Nephron (organoid): ENCODE data around the gene ZMIZ1.

Source experiments
- H3K27ac Mint-ChIP-seq, 3 experiments: 2 replicates each; pipeline ENCODE4 v1.8.0; 2020; ENCODE audit warnings: mixed read lengths in 3 of 3, mild to moderate bottlenecking in 2 of 3, moderate library complexity in 1 of 3
- H3K27me3 Mint-ChIP-seq: 2 replicates; pipeline ENCODE4 v1.8.0; 2021; ENCODE audit warnings: low read depth, mild to moderate bottlenecking, moderate library complexity, mixed read lengths
- H3K36me3 Mint-ChIP-seq: 2 replicates; pipeline ENCODE4 v1.8.0; 2020; ENCODE audit warnings: low read depth, mixed read lengths
- H3K4me1 Mint-ChIP-seq: 2 replicates; pipeline ENCODE4 v1.8.0; 2020; ENCODE audit warnings: mixed read lengths
- H3K4me3 Mint-ChIP-seq, 3 experiments: 2 replicates each; pipeline ENCODE4 v1.8.0; 2020; ENCODE audit warnings: mild to moderate bottlenecking in 3 of 3, mixed read lengths in 3 of 3, moderate library complexity in 2 of 3
- H3K9me3 Mint-ChIP-seq: 2 replicates; pipeline ENCODE4 v1.8.0; 2020; ENCODE audit warnings: mixed read lengths
- TF ChIP-seq, protein P1 (sequence below), 3 experiments: fragments of 200-600 bp; sonication (generic); IDR thresholded peaks; one replicate each; pipeline ENCODE4 v1.5.0; 2021; ENCODE audit warnings: antibody characterized with exemption in 3 of 3; ENCODE audit not compliant: unreplicated experiment in 3 of 3

ZMIZ1 gene

GRCh38 chr10:79025199-79025832, 43.5 kb upstream of the ZMIZ1 start:
- H3K27me3 Mint-ChIP-seq, result peaks cover 12% of the 10 kb centered on the region
- no peak overlapping the region for H3K4me3 Mint-ChIP-seq
- no peaks in the 10 kb centered on the region for H3K9me3 Mint-ChIP-seq
- H3K36me3 Mint-ChIP-seq, result no peaks in the 10 kb centered on the region
- peaks cover 23% of the 10 kb centered on the region for H3K4me1 Mint-ChIP-seq
- TF ChIP-seq, protein P1, sequence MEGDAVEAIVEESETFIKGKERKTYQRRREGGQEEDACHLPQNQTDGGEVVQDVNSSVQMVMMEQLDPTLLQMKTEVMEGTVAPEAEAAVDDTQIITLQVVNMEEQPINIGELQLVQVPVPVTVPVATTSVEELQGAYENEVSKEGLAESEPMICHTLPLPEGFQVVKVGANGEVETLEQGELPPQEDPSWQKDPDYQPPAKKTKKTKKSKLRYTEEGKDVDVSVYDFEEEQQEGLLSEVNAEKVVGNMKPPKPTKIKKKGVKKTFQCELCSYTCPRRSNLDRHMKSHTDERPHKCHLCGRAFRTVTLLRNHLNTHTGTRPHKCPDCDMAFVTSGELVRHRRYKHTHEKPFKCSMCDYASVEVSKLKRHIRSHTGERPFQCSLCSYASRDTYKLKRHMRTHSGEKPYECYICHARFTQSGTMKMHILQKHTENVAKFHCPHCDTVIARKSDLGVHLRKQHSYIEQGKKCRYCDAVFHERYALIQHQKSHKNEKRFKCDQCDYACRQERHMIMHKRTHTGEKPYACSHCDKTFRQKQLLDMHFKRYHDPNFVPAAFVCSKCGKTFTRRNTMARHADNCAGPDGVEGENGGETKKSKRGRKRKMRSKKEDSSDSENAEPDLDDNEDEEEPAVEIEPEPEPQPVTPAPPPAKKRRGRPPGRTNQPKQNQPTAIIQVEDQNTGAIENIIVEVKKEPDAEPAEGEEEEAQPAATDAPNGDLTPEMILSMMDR (IDR thresholded peaks at IDR 0.05; ENCODE audit: unreplicated experiment in 3 of 3), result no peak
- peak overlapping the region in 2 of 3 experiments; percentile 15 to 19 for H3K27ac Mint-ChIP-seq

GRCh38 chr10:79026341-79026761, 42.4 kb upstream of the ZMIZ1 start:
- no peak overlapping the region for H3K27ac Mint-ChIP-seq
- no peaks in the 10 kb centered on the region for H3K9me3 Mint-ChIP-seq

GRCh38 chr10:79026806-79027146, 42.0 kb upstream of the ZMIZ1 start:
- peak overlapping the region in 1 of 3 experiments; percentile 28 for H3K27ac Mint-ChIP-seq
- TF ChIP-seq, protein P1 (IDR thresholded peaks at IDR 0.05; ENCODE audit: unreplicated experiment in 3 of 3), result no peak
- H3K27me3 Mint-ChIP-seq, result peaks cover 12% of the 10 kb centered on the region

More at GRCh38 chr10:79026341-79026761, 42.4 kb upstream of the ZMIZ1 start:
- peaks cover 23% of the 10 kb centered on the region for H3K4me1 Mint-ChIP-seq
- H3K27me3 Mint-ChIP-seq, result peaks cover 12% of the 10 kb centered on the region
- H3K4me3 Mint-ChIP-seq, result no peak overlapping the region
- H3K36me3 Mint-ChIP-seq, result no peaks in the 10 kb centered on the region
- TF ChIP-seq, protein P1 (IDR thresholded peaks at IDR 0.05; ENCODE audit: unreplicated experiment in 3 of 3), result no peak

DNA sequence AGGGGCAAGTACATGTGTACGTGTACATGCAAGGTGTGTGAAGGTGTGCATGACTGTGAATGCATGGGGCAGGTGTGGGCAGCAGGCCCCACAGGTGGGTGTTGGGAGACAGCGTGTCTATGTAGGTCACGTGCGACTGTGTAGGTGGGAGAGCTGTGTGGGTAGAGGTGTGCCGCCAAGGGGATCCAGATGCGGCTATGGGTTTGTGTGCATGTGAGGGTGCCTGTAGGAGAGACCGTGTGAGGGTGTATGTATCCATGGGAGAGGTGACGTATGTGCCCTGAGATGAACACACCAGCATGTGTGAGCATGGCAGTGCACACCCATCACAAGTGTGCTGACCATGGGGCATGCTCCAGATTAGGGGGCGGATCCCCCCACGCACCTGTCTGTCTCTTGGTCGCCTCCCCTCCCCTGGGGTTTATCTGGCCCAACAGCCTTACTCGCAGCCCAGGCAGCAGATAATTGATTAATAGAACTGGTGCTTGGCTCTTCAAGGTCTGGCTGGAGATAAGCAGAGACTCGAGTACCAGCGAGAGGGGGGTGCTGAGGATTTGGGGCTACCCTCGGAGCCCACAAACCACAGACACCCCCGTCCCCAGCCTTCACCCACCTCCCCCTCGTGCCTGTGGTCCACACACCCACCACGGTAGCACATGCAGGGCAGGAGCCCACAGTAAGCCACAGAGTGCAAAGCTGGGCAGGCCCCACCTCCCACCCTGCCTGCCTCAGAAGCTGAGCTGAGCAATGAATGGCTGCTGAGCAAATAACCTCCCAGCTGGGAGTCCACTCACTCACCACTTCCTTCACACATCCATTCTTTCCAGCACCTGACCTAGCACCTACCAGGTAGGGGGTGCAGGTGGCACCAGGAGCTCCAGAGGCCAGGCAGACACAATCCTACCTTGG, 41.4 kb upstream of the ZMIZ1 start:
- Mint-ChIP-seq H3K27ac (peak overlapping the region in 2 of 3 experiments; percentile 26 to 28), H3K4me3 (no peak overlapping the region), H3K27me3 (peaks cover 12% of the 10 kb centered on the region), H3K36me3 (no peaks in the 10 kb centered on the region), H3K9me3 (no peaks in the 10 kb centered on the region), H3K4me1 (peaks cover 23% of the 10 kb centered on the region)
- TF ChIP-seq, protein P1 (IDR thresholded peaks at IDR 0.05; ENCODE audit: unreplicated experiment in 3 of 3), result no peak

More at GRCh38 chr10:79026806-79027146, 42.0 kb upstream of the ZMIZ1 start:
- no peaks in the 10 kb centered on the region for H3K9me3 Mint-ChIP-seq
- no peak overlapping the region for H3K4me3 Mint-ChIP-seq
- no peaks in the 10 kb centered on the region for H3K36me3 Mint-ChIP-seq
- peaks cover 23% of the 10 kb centered on the region for H3K4me1 Mint-ChIP-seq

- Mint-ChIP-seq H3K4me1 (peaks cover 16% of the 10 kb centered on the region), H3K9me3 (no peaks in the 10 kb centered on the region), H3K27me3 (peaks cover 11% of the 10 kb centered on the region), H3K4me3 (no peak overlapping the region), H3K36me3 (no peaks in the 10 kb centered on the region), H3K27ac (peak overlapping the region in 1 of 3 experiments; percentile 26)
- TF ChIP-seq, protein P1 (IDR thresholded peaks at IDR 0.05; ENCODE audit: unreplicated experiment in 3 of 3), result no peak
Measured at GRCh38 chr10:79028056-79028430, 40.7 kb upstream of the ZMIZ1 start.
